Right ventricle myocardium inferior (tissue), 1 donor: ENCODE data around the gene PCP4. TPM values are rescaled to one million over a fixed set of nuclear protein-coding genes. Genes with fewer than 3 reads are reported as not detected.

ENCODE experiments used
- ATAC-seq: fragments of 200-7000 bp; cut with Tn5 transposase; one replicate; pipeline ENCODE4 v1.9.1; 2020; ENCODE audit warnings: mild to moderate bottlenecking, moderate library complexity
- DNase-seq: peaks from one replicate; pipeline ENCODE4 v3.0.0; 2021; ENCODE audit errors: missing footprints
- intact Hi-C: fragments of 100-400 bp; cut with DNase I; formaldehyde crosslinking; loops from one replicate; pipeline ENCODE4 v1.11.0; 2022
- total RNA-seq: library from RNA; stranded (reverse); fragmentation: NEBNext Ultra II Directional; extraction: Animal tissue kit (Norgen Biotek cat#: 25700); gene quantifications from one replicate; pipeline ENCODE4 v1.2.1, GENCODE V29; 2021
- donor health status: DM: no; HTN: yes; CAD: no; lungs with severe emphysema.

PCP4 gene
- total RNA-seq, 1 donor from 2014 or later = 5.4 TPM

DNA sequence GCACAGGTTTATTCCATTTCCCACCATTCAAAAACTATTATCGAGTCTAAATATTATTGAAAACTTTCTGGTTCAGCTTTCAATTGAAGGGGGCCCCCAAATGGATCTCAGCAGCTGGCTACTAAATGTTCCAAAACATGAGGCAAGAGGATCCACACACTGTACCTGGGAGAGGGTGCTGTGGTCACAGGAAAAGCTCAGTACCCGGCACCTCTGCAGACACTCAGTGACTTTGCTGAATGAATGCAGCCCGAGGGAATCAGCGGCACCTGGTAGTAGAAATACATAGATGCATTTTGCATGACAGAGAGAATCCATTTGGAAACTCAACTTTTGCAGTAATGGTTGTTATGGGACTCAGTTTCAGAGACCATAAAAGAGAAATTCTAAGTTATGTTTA, 89.3 kb downstream of the PCP4 start:
- DNase-seq (no peak), ATAC-seq (no peak)
- intact Hi-C loops = no loop called here

GRCh38 chr21:39958731-39959130, 91.5 kb downstream of the PCP4 start:
- intact Hi-C loops = no loop called here
- ATAC-seq = no peak
- DNase-seq = no peak

DNA sequence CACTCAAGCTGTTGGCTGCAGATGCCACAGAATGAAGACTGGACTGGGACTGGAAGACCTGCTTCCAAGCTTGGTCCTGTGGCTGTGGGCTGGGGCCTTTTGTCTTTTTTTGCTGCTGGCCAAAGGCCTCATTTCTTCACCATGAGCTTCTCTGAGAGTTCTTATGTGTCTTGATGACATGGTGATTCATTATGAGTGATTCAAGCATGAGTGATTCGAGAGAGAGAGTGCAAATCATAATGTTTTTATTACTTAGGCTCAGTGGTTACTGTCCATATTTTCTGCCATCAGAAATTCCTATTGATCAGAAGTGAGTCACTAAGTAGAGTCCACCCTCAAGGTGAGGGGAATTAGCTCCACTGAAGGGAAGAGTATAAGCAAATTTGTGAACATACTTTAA, 94.0 kb downstream of the PCP4 start:
- DNase-seq (no peak), ATAC-seq (no peak)
- intact Hi-C loops = no loop called here

DNA sequence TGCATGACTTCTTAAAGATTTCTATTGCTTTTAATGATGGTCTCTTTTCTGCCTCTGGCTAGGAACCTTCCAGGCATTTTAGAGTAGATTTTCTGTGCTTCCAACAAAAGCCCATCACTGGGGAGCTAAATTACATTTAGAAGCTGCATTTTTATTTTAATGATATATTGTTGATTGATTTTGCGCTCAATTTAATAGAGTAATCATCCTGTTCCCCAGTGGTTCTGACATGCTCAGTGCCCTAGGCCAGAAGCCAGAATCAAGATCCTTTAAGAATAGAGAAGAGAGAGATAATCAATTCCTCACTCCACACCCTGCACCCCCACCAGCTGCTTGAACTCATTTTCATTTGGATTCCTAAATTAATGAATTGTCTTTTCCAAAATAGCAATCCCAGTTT, 97.8 kb downstream of the PCP4 start:
- no peak for ATAC-seq
- intact Hi-C loops = no loop called here
- DNase-seq = no peak

DNA sequence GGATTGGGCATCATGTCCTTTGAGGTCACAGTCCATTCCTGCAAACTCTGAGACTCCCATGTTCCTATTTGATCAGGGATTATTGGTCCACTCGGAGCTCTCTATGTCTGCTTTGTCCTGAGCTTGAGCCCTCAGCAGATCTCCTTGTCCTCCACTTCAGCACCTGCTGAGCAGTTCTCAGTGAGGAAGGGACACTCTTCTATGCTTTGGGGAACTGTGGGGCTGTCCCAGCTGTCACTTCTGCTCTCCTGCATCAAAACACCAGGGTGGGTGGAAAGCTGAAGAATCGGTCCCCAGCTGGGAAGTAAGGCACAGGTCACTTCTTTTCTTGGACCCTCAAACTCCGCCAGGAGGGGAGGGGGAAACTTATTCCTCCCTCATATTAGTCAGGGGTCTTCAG, 99.5 kb downstream of the PCP4 start:
- DNase-seq = no peak
- intact Hi-C loops = no loop called here
- no peak for ATAC-seq

GRCh38 chr21:39968010-39968409, 100.8 kb downstream of the PCP4 start:
- DNase-seq = no peak
- no peak for ATAC-seq
- intact Hi-C loops = no loop called here

- no peak for ATAC-seq
- no peak for DNase-seq
Observed at GRCh38 chr21:39969691-39970364, 102.6 kb downstream of the PCP4 start.

DNA sequence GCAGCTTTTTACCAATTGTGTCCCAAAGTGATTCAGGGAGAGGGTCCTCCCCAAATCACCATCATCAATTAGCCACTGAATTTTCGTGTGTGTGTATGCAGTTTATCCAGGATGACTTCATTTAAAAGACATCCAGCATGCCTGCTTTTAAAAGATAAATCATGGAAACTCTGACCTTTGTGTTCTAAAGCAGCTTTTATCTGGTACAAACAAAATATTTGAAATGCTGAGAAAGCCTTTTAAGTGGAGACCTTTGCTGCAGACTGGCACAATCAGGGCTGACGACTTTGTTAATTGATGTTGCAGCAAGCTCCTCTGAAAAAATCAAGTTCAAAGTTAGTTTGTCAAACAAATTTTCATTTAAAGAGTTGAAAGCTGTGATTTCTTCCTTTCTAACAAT, 104.7 kb downstream of the PCP4 start:
- DNase-seq (no peak), ATAC-seq (no peak)
- intact Hi-C loops = no loop called here

More at GRCh38 chr21:39969691-39970364, 102.6 kb downstream of the PCP4 start:
- intact Hi-C loops = no loop called here

- DNase-seq = no peak
- no peak for ATAC-seq
- intact Hi-C loops = no loop called here
Observed at GRCh38 chr21:39972471-39972870, 105.2 kb downstream of the PCP4 start.

DNA sequence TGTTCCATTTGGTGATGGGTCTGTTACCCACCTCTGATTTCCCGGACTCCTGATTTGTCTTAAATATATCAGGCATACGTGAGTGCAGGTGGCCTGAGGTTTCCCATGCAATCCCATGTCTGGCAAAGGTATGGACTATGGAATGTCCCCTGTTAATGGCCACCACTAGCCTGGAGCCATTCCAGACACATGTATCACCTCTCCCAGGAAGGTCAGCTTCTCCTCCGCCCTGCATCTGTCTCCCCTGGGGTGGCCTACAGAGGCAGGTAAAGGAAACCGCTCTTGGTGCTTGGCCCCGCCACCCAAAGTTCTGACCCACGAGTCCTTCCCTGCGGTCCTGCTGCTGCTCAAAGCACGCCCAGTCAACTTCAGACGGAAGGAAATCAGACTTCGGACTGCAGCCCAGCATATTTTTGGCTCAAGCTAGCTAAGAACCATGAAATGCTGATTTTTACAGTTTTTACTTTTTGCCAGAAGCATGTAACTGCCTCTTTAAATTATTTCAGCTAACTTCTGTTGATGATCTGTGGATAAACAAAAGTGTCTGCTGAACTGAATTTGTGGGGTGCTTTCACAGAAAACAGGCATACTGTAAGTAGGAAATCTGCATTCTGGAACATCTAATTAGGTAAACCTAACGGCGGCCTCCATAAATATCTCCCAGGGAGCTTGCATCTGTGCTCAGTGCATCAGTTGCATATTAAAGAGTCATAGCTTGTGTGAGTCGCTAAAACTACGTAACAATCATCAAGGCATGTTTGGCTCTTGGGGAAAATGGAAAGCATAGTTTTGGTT, 105.9 kb downstream of the PCP4 start:
- ATAC-seq = no peak
- intact Hi-C loops = no loop called here
- DNase-seq = no peak

DNA sequence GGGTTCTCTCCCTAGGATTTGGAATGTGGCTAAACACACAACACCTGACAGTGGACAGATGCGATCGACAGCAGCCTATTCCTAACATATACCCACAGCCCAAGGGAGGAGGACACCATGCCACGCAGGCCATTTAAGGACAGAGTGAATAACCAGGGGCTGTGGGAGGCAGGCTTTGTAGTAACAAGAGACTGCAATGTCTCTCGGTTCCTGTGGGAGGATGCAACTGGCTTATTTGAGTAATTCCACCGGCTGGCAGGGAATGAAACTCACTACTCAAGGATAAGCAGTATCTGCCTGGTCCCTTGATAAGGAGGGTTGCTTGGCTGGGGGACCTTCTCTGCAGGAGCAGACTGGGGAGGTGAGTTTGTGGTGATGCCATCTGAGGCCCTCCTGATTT, 109.6 kb downstream of the PCP4 start:
- intact Hi-C loops = no loop called here
- ATAC-seq (no peak), DNase-seq (no peak)

Other genes starting within 250 kb of the PCP4 start
- 3.2 TPM for gene IGSF5, start 122.3 kb upstream of the PCP4 start, total RNA-seq